Measurements from ENCODE around the gene ACTR2.
"Not testable (repeated sequence)": the region's sequence is repeated elsewhere in the genome, so short reads cannot be mapped to it uniquely, and the experiment has no call there.

The ACTR2 gene

DNA sequence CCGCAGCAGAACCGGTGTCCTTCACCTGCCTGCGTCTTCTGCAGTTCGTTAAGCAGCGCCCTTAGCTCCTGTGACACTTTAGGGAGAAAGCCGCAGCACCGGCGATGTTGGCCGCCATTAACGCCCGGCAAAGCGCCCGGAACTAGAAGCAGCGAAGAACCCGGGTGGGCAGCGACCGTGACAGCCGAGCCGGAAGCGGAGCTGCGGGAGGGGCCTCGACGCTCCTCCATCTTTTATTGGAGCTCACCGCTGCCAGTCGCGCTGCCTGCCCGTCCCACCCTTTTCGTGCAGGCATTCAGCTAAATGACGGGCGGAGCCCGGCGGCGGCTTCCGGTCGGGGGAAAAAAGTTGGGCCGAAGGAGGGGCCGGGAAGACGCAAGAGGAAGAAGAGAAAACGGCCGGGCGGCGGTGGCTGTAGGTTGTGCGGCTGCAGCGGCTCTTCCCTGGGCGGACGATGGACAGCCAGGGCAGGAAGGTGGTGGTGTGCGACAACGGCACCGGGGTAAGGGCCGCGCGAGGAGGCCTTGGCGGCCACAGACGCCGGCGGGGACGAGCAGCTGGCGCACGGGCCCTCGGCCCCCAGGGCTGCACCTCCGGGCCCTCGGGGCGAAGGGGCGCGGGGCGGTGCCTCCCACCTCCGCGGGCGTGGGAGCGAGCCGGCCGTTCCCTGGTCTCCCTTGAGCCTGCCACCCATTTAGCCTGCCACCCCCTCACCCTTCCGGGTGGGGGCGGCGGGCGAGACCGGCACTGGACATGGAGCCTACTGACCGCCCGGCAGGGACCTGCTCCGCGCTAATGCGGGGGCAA, at the start of gene ACTR2:
Gene ACTR2, plus strand, starts transcription at position 376 of the 807 bp plus-strand sequence. Its CDS starts 79 bp downstream, at position 455.
- peak; percentile 93 to 98 (median 97) for DNase-seq
- intact Hi-C loops (cut with DNase I) = loop anchor here (5.0 to 10.0 kb wide), 2 partner anchors 95 to 173 kb away; partner anchors contain the start of genes CEP68 and RAB1A

- intact Hi-C loops (cut with DNase I) = no loop called here
- DNase-seq = no peak
Measured at GRCh38 chr2:65182570-65182969, 45.1 kb upstream of the ACTR2 start.

DNA sequence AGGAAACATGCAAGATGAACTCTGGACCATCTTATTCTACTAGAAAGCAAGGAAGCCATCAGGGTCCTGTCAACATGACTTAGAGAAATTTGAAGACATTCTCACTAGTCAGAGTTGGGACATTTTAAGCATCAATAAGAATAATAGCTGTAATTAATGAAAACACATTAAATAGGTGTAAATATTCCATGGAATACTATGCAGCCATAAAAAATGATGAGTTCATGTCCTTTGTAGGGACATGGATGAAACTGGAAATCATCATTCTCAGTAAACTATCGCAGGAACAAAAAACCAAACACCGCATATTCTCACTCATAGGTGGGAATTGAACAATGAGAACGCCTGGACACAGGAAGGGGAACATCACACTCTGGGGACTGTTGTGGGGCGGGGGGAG, 44.2 kb upstream of the ACTR2 start:
- DNase-seq; intact Hi-C loops (cut with DNase I): not testable (repeated sequence)

- intact Hi-C loops (cut with DNase I) = no loop called here
- no peak for DNase-seq
Measured at GRCh38 chr2:65185012-65185411, 42.6 kb upstream of the ACTR2 start.

GRCh38 chr2:65186093-65186868, 41.4 kb upstream of the ACTR2 start:
- no peak for DNase-seq
- intact Hi-C loops (cut with DNase I) = no loop called here

DNA sequence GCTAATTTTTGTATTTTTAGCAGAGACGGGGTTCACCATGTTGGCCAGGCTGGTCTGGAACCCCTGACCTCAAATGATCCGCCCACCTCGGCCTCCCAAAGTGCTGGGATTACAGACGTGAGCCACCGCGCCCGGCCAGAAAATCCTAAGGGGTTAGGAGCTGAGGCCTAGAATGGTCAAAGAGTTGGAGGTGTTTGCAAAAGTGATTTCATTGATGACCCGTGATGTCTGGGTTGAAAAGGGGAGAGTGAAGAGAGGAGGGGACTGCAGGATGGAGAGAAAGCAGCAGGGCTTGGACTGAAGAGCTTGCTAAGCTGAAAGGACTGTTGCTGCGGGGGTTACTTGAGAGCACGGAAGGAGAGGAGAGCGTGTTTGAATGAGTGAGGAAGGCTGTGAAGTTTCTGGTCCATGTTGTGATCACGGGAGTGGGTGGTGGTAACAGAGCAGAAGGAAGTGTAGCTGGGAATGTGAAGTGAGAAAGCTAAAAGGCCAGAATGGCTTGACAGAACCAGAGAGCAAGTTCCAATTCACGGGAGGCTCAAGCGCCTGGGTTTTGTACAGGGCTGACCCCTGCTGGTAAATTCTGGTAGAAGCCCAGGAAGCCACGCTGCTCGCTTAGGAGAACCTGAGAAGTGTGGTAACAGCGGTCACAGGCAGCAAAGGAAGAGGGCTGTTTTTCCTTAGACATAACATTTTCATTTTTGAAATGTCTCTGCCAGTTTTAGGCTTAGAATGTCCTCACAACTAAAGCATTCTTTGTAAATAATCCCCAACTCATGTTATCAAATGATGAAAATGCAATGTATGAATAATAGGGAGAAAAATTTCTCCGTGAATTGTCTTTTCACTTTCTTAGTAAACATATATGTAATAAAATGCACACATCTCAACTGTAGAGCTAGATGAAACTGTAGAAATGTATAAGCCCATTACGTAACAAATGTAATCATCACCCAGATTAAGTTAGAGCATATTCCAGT, 40.5 kb upstream of the ACTR2 start:
- DNase-seq = peak; percentile 56 to 91 (median 82)
- intact Hi-C loops (cut with DNase I) = no loop called here

DNA sequence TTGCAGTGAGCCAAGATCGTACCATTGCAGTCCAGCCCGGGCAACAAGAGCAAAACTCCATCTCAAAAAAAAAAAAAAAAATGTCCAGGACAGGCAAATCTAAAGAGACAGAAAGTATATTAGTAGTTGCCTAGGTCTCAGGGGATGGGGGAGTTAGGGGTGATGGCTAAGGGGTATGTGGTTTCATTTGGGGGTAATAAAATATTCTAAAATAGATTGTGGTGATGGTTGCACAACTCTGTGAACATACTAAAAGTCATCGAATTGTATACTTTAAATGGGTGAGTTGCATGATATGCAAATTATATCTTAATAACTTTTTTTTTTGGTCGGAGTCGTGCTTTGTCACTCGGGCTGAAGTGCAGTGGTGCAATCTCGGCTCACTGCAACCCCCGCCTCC, 34.2 kb upstream of the ACTR2 start:
- DNase-seq = no peak

DNA sequence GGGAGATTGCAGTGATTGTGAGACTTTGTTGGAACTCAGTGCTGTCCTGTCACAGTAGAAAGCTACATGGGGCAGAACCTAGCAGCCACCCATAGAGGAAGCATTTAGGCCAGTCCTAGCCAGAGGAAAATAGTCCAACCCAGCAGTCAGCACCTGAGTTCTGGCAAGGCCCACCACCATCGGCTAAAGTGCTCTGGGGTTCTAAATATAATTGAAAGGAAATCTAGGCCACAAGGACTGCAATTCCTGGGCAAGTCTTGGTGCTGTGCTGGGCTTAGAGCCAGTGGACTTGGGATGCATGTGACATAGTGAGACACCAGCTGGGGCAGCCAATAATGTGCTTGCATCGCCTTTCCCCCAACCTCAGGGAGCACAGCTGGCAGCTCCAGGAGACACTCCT, 28.9 kb upstream of the ACTR2 start:
- intact Hi-C loops (cut with DNase I) = no loop called here
- peak in 21 of 42 donors; percentile 3 to 68 (median 35) for DNase-seq

More for the DNA sequence above, 34.2 kb upstream of the ACTR2 start:
- intact Hi-C loops (cut with DNase I) = no loop called here

DNA sequence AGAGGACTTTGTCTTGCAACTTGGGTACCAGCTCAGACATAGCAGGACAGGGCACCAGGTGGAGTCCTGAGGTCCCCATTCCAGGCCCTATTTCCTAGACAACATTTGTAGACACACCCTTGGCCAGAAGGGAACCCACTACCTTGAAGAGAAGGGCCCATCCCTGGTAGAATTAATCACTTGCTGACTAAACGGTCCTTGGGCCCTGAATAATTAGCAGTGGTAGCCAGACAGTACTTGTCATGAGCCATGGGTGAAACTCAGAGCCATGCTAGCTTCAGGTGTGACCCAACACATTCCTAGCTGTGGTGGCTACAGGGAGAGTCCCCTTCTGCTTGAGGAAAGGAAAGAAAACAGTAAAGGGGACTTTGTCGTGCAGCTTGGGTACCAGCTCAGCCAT, 28.5 kb upstream of the ACTR2 start:
- intact Hi-C loops (cut with DNase I) = no loop called here

GRCh38 chr2:65199891-65200290, 27.7 kb upstream of the ACTR2 start:
- no peak for DNase-seq
- intact Hi-C loops (cut with DNase I) = no loop called here

More for the DNA sequence above, 28.5 kb upstream of the ACTR2 start:
- DNase-seq = no peak

DNA sequence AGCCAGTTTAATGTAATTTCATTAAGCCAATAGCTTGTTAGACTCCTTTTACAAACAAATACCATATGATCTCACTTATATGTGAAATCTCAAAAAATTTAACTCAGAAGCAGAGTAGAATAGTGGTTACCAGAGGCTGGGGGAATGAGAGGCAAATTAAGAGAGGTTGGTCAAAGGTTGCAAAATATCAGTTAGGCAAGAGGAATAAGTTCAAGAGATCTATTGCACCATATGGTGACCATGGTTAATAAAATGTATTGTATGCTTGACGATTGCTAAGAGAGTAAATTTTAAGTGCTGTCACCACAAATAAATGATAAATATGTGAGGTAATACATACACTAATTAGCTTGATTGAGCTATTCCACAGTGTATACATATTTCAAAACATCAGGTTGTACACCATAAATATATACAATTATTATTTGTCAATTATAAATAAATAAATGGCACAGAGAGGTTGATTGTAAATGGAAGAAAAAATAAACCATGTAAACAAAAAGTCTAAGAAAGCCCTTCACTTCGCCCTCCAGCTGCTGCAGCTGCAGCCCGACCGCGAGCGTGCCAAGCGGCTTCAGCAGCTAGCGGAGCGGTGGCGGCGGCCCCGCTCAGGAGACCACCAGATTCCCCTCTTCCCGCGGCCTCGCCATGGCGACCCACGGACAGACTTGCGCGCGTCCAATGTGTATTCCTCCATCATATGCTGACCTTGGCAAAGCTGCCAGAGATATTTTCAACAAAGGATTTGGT, 23.0 kb upstream of the ACTR2 start:
- intact Hi-C loops (cut with DNase I) = no loop called here
- peak in 9 of 42 donors; percentile 7 to 57 (median 21) for DNase-seq

DNA sequence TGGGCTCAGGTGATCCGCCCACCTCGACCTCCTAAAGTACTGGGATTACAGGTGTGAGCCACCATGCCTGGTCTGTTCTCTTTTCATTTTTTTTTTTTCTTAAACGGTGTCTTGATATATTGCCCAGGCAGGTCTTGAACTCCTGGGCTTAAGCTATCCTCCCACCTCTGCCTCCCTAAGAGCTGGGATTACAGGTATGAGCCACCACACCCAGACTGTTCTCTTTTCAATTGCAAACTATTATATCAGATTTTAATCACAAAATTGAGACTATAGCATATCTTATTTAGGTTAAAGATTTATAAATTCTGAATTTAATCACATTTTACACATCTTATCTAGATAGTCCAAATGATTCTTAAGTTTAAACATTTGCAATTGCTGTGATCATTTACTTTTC, 15.5 kb upstream of the ACTR2 start:
- intact Hi-C loops (cut with DNase I) = no loop called here
- no peak for DNase-seq

GRCh38 chr2:65212619-65213018, 15.0 kb upstream of the ACTR2 start:
- intact Hi-C loops (cut with DNase I) = no loop called here
- no peak for DNase-seq

- intact Hi-C loops (cut with DNase I) = no loop called here
- DNase-seq = no peak
Measured at GRCh38 chr2:65213035-65213434, 14.6 kb upstream of the ACTR2 start.

DNA sequence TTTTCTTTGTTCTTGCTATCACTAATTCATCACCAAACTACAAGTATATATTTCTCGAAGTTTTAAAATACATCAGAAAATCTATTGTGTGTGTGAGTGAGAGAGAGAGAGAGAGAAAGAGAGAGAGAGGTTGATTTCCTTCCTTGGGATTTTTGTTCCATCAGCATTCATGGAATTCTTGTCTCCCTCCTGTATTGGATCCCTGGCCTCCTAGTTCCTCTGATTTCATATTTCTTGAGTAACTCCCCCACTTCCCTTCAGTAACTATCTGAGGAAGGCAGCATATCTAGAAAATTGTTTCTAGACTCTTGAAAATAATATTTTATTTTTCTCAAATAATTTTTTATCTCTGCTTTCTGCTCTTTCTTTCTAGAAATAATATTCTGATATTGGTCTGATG, 13.3 kb upstream of the ACTR2 start:
- intact Hi-C loops (cut with DNase I) = no loop called here
- no peak for DNase-seq

DNA sequence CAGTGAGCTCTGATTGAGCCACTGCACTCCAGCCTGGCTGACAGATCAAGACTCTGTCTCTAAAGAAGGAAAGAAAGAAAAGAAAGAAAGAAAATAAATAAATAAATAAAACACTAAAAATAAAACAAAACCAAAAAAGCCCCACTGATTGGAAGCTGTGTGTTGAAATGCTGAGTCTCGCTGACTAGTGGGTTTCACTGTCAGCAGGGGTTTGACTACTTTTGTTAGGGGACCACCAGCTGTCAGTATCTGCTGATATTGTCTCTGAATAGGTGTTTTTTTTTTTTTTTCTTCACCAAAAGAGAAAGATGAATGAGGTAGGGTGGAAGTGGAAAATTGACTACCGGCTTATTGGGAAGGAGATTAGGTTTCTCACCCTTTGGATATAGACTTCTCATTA, 12.8 kb upstream of the ACTR2 start:
- DNase-seq = no peak
- intact Hi-C loops (cut with DNase I) = no loop called here

DNA sequence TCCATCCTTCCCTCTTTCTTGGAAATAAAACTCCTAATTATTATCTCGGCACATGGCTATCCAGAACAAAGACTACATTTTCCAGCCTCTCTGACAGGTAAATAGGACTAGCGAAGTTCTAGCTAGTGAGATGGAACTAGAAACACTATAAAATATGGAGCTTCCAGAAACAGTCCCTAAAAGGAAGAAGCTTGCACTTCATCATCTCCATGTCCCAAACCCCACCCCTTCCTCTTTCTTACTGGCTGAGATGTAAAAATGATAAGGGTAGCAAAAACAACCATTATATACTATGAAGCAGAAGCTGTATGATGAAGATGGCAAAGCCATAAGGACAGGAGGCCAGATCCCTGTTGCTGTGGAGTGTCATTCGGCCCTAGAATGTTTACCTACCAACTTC, 11.7 kb upstream of the ACTR2 start:
- intact Hi-C loops (cut with DNase I) = no loop called here
- DNase-seq = no peak

- intact Hi-C loops (cut with DNase I) = loop anchor here (10.0 kb wide), 1 partner anchor 166 kb away; the partner anchor contains the start of gene CEP68
- no peak for DNase-seq
Measured at GRCh38 chr2:65220432-65221131, 7.0 kb upstream of the ACTR2 start.
